Activated naive CD4-positive, alpha-beta T cell (primary cell): ENCODE results near the gene FICD.
"Not testable (repeated sequence)": the region's sequence is repeated elsewhere in the genome, so short reads cannot be mapped to it uniquely, and the experiment has no call there.

Experiments used
- DNase-seq, 4 experiments: peaks; one replicate each; lab custom pipeline; 2025; lab: John Stamatoyannopoulos, UW

FICD gene

DNA sequence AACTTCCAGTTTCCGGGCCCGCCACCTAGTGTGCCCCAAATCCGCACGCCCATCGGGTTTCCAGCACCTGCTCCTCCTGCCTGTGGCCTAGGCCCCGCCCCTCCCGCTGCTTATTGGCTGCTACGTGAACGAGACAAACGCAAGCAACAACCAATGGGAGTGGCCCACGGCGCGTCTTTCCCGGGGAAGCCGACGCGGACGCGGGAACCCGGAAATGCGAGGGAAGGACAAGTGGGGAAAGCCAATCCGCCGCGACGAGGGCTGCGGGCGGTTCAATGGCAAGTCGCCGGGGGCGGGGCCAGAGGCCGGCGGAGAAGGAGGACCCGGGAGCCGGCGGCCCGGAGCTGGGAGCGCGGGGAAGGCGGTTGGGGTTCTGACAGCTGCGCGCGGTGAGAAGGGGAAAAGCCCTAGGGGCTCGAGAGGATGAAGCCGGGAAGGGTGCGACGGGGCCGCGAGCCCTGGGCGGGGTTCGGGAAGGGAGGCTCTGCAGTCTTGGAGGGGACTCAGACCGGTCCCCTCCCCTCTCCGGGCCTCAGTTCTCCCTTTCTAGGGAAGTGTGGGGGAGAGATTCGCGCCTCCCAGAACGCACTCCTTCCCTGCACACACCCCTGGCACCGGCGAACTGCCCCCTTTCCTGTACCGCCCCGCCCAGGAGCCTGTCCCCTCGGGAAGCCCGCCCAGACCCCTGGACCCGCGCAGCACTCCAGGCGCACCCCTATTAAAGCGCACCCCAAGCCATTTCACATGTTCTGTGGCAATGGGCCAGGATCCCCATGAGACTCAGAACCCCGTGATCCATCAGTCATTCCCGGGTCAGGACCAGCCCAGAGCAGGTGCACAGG lies at the start of gene FICD:
TSS of gene FICD (plus strand) at position 305 of the 842 bp plus-strand sequence. CDS start 1,696 bp downstream, outside the sequence.
- DNase-seq = peak; percentile 95 to 98 (median 97)

DNA sequence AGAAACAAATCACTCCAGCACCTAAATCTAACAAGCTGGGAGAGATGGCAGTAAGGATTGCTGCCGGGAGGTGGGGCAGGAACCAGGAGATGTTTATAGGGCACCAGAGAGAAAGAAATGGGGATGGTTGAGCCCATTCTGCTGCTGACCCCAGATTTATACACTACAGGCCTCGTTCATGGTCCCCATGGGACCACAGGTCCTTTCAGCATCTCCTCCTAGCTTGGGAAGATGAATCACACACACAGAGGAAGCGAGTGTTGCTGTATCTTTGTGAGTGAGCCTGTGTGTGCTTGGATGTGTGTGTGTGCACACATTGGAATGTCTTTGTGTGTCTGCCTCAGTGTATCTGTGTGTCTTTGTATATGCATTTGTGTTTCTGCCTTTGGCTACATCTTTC lies 49.7 kb upstream of the FICD start:
- no peak for DNase-seq

DNA sequence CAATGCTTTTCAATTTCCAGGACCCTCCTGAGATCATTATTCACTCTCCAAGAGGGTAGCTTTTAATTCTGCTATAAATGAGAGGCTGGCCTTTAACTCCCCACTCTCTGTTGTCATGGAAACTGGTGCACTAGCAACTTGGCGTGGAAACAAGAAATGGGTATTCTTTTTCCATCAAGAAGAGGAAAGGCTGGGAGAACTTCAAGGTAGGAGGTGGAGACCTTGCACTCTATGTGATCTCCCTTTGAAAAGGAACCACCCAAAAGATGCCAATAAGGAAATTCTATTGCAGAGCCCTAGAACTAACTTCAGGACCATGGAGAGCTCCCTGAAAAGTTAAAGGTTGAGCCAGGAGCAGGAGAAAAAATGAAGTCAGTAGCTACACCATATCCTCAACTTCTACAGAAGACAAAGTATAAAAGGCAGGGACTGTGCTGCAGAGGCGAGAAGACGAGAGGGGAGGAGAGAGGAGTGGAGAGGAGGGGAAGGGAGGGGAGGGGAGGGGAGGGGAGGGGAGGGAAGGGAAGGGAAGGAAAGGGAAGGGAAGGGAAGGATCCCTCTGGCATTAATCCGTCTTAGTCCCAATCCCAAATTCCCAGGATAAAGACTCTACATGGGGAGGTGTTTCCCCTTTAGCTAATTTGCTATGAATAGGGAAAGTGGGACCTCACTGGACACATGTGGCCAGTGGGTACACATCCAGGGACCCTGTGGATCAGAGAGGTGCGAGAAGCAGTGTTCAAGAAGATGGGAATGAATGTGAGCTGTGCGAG lies 46.7 kb upstream of the FICD start:
- no peak for DNase-seq

DNA sequence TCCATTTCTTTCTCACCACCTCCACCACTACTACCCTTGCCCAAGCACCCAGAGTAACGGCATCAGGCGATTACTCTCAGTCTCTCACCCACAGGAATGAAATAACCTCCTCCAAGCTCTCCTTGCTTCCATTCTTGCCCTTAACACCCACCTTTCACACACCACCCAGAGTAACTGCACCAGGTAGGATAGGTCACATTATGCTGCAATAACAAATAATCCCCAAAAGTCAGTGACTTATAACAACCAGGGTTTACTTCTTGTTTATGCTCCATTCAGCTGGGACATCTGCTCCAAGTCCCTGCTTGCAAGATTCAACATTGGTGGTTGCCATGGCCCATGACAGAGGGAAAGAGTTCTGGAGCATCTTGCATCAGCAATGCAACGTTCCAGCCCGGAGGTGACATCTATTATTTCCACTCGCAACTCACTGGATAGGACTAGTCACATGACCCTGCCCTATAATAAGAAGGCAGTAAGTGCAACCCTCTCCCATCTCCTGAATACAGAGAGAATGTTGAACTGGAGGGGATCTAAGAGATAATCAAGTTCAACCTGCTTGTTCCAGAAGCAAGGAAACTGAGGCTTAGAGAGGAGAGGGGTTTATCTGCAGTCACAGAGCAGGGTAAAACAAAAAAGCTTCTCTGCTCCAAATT lies 41.5 kb upstream of the FICD start:
- no peak for DNase-seq

DNA sequence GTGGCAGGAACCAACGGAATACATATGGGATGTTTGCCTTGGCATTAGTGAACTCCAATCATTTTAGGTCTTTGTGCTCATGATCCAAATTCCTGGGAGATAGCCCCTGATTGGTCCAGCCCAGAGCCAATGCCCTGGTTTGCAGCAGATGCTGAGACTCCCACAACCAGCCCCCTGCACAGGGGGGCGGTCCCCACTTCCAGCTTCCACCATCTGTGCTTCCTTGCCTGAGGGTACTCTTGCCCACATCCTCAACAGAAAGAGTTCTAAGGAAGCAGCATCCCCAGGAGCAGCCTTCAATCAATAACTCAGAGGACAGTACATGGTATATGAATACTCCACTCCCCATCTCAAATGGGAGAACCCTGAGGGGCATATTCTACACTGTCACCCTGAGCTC lies 39.7 kb upstream of the FICD start:
- no peak for DNase-seq

DNA sequence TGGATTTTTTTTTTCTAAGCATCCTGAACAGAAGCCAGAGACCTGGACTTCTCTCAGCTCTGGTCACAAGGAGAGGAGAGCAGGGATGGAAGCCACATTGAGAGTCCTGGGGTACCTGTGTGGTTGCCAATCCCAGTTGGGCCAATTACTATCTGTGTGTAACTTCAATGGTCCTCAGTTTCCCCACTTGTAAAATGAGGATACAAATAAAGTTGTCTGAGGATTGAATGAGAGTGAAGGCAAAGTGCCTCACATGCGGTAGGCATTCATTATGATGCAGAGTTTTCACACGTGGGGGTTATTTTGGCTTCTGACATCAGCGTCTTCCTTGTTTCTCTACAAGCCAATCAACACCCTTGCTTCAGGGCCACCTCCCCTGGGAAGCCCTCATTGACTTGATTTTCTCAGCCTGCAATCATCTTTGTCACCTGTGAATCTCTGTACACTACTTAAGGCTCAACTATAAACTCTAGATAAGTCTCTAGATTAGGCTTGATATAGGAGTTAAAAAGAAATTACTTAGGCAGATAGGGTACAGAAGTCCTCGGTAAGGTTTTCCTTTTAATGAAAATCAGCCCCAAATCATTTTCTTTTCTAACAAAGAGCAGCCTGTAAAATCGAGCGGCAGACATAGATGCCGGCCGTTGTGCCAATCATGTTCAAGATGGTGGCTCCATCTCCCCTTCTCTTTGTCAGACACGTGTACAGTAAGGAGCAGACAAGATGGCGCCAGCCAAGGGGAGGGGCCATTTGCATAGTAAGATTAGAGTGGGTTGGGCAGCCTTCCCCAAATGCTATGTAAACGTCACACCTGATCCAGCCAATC lies 37.8 kb upstream of the FICD start:
- no peak for DNase-seq

DNA sequence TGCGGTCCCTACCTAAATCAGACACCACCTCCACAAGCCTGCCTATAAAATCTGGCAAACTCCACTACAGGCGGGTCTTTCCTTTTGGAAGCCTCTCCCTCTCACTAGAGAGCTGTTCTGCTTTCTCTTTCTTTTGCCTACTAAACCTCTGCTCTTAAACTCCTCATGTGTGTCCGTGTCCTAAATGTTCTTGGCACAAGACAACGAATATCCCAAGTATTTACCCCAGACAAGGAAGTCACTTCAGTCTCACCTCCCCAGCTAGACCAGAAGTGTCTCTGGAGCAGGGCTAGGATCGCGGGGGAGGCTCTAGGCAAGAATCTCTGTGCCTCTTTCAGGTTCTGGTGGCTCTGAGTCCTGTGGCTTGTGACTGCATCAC lies 37.2 kb upstream of the FICD start:
- DNase-seq = no peak

DNA sequence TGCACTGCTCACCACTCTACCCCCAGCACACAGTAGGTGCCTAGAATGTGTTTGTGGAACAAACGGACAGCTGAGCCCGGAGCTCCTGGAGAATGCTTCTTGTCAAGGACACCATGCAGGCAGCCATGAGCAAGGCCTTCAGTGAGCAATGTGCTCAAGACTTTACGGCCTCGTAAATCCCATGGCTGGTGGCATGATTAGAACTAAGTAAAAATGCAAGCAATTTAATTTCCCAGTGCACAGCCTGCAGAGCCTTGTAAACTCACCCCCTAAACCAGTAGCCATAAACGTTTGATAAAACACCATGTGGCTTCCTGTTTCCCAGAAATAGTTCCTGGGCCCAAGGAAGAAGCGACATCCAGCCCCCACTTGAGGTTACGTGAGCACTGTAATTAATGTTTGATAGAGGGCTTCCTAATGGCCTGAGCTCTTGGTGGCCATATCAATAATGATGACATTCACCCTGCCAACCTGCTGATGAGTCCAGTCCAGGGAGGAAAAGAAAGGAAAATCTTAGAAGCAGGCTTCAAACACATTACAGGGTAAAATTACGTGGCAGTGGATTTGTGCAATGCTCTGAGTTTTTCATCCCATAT lies 36.4 kb upstream of the FICD start:
- DNase-seq = no peak

DNA sequence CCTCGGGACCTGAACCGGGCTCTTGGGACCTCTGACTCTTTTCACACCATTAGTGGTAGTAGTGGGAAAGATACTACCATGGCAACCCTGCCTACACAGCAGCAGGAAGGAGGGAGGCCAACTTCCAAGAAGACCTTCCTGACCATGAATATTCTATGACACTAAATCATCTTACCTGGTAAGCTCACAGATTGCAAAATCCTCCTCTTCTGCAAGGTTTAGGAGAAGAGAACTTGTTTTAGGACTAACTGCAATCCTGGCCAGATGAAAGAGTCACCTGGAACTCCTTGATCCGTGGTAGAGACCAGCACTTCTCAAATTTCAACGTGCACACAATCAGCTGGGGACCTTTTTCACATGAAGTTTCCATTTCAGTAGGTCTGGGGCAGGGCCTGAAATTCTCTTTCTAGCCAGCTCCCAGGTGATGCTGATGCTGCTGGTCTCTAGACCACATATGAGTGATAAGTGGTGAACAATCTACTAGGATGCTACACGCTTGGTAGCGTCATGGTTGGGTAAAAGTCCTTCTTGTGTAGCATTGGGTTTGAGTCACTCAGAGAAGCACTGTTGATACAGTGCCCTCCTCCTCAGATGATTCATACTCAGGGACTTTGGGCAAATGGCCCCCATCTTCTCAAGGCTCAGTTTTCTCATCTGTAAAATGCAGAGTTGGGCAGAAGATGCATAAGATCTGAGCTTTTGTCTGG lies 35.6 kb upstream of the FICD start:
- no peak for DNase-seq

DNA sequence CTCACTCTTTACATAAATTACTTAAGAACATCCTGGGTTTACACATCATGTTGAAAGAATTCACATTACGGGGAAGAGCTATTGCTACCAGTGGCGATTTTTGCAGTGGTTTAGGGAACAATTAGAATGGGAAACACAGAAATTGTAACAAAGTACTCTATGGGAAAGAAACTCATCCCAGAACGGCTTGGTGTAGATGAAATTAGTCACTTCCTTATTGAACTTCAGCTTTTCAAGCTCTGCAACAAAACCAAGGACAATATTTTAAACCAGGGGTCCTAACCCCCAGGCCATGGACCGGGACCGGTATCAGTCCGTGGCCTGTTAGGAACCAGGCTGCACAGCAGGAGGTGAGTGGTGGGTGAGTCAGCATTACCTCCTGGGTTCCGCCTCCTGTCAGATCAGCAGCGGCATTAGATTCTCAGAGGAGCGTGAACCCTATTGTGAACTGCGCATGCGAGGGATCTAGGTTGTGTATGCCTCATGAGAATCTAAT lies 32.3 kb upstream of the FICD start:
- no peak for DNase-seq

DNA sequence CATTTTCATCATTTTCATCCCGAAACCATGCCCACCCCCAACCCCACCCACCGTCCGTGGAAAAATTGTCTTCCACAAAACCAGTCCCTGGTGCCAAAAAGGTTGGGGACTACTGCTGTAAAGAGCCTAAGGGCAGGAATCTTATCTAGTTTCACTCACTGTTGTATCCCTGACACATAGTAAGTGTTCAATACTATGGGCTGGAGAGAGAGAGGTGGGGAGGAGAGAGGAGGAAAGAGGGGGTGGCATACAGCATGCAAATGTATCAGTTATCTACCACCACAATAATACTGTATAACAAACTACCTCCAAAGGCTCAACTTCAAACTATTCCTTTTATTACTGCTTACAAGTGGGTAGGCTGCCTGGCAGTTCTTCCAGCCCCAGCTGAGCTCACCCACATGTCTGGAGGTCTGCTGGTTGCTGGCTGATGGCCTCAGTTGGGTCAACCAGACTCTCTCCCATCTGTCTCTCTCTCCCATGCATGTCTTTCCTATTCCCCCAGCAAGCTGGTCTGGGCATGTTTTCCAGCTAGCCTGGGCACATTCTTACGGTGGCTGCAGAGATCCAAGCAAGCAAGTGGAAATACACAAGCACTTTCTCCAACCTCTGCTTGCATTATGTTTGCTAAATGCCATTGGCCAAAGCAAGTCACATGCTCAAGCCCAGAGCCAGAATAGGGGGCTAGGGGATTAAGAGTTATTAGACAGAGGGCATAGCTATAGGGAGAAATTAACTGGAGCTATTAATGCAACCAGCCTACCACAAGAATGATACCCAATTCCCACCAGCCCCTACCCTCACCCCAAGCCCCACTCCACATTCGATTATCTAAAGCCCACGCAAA lies 31.6 kb upstream of the FICD start:
- DNase-seq = no peak

DNA sequence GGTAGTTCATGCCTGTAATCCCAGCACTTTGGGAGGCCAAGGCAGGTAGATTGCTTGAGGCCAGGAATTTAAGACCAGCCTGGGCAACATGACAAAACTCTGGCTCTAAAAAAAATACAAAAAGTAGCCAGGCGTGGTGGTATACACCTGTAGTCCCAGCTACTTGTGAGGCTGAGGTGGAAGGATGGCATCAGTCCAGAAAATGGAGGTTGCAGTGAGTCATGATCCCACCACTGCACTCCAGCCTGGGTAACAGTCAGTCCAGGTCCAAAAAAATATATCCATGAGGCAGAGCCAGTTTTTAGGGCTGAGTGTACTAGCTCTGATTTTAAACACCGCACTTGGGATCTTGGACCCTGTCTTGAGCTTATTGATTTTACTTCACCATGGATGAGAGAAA lies 30.6 kb upstream of the FICD start:
- DNase-seq = no peak

DNA sequence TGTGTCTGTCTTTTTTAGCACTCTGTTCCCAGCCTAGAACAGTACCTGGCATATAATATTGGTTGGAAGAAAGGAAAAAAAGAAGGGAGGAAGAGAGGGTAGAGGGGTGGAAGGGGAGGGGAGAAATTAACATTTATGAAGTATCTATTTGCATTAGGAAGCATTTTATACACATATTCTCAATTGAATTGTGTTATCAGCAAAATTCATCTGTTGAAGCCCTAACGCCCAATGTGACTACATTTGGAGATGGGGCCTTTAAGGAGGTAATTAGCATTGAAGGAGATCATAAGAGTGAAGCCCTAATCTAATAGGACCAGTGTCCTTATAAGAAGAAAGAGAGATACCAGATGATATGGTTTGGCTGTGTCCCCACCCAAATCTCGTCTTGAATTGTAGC lies 30.2 kb upstream of the FICD start:
- DNase-seq = no peak

DNA sequence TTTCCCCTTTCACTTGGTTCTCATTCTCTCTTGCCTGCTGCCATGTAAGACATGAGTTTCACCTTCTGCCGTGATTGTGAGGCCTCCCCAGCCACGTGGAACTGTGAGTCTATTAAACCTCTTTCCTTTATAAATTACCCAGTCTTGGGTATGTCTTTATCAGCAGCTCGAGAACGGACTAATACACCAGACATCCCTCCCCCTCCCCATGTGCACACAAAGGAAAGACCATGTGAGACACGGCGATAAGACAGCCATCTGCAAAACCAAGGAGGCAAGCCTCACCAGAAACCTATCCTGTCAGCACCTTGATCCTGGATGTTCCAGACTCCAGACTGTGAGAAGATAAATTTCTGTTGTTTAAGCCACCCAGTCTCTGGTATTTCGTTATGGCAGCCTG lies 29.7 kb upstream of the FICD start:
- not testable (repeated sequence) for DNase-seq

DNA sequence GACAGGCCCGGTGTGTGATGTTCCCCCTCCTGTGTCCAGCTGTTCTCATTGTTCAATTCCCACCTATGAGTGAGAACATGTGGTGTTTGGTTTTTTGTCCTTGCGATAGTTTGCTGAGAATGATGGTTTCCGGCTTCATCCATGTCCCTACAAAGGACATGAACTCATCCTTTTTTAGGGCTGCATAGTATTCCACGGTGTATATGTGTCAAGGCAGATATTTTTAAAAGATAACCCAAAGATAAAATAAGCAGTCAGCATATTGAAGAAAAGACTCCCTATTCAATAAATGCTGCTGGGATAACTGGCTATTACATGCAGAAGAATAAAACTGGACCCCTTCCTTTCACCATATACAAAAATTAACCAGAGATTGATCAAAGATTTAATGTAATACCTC lies 28.0 kb upstream of the FICD start:
- not testable (repeated sequence) for DNase-seq

DNA sequence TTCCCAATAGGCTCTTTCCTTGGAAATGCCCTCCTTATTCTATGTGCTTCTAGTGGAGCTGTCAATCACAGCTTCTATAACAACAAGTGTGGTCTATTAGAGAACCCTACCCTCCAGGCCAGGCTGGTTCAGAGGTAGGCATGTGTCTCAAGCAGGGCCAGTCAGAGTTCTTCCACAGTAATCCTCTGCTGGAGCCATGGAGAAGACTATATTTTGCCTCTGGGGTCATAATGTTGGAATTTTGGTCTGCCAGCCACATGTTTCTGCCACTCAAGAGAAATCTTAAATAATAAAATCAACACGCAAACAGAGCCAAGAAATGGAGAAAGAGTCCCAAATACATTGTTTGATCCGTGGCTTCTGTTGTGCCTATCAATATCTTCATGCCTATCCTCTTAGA lies 23.8 kb upstream of the FICD start:
- no peak for DNase-seq

DNA sequence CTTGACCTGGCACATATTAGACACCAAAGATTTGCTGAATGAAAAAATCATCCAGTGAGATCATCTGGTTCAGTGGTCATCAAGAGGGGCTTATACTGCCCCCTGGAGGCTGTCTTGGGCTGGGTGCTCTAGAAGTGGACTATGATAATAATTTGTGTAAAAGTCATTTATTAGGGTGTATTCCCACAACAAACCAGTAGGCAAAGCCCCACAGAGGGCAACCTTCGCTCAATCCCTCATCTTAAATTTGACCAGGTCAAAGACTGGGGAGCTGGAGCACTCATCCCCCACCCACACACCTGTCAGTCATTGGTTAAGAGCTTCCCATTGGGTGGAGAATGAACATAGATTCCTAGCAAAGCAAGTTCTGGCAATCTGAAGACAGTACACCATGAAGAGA lies 20.0 kb upstream of the FICD start:
- no peak for DNase-seq

DNA sequence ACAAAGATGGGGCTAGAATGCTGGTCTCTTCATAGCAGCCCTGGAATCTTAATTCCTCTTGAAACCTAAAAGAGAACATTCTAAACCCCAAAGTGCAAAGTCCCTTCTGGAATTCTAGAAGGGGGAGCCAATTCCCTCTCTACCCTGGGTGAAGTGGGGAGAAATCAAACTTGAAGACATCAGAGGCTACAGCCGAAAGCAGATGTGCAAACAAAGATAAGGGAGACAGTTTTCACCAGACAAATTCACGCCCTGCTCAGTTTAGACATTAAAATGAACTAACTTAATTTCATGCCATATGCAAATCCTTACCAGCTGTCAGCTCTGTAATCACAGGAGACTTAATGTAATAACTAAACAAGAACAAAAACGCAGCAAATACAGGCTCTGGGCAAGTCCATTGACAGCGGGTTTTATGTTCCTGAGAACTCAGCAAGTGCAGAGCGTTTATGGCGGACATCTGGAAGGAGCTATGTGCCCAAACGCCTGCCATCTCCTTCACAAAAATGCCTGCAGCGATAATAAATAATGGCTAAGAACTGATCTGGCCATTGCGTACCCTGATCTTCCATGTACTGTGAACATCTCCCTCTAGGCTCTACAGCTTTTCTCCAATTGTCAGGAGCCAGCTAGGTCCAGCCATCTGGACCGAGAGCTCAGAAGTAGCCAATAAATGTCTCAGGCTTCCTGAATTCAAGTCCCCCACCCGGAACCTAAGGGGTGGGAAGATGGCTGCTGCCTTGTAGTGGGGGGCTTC lies 19.1 kb upstream of the FICD start:
- no peak for DNase-seq

DNA sequence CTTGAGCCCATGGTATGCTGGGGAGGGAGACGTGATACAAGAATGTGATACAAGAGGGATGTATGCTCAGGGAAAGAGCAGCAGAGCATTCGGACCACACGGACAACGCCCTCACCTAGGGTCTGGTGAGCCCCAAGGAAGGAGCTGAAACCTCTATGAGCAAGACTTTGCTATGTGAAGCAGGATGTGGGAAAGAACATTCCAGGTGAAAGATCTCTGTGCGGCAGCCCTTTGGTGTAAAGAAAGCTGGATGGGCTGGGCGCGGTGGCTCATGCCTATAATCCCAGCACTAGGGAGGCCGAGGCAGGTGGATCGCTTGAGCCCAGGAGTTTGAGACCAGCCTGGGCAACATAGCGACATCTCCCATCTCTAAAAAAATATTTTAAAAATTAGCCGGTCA lies 16.9 kb upstream of the FICD start:
- no peak for DNase-seq
